DOHH2 (cell line): ENCODE results near the gene HMCN2.

Experiments used
- H3F3A ChIP-seq: fragments of 200-600 bp; sonication (generic), shearing (Covaris generic); 2 replicates; pipeline ENCODE4 v1.6.0; 2016; ENCODE audit warnings: antibody characterized with exemption, mild to moderate bottlenecking; ENCODE audit not compliant: control insufficient read depth, insufficient read depth
- H3K27ac ChIP-seq: fragments of 200-600 bp; sonication (generic); 2 replicates; pipeline ENCODE4 v1.5.1; 2014; ENCODE audit warnings: low read depth, mild to moderate bottlenecking, low read length, moderate library complexity
- H3K27me3 ChIP-seq: fragments of 200-600 bp; sonication (generic); 2 replicates; pipeline ENCODE4 v1.6.1; 2014; ENCODE audit warnings: mild to moderate bottlenecking, low read length, mixed read lengths; ENCODE audit not compliant: control insufficient read depth
- H3K36me3 ChIP-seq: fragments of 200-600 bp; sonication (generic); 2 replicates; pipeline ENCODE4 v1.6.1; 2014; ENCODE audit warnings: mild to moderate bottlenecking, low read length, moderate library complexity, mixed read lengths; ENCODE audit not compliant: control insufficient read depth
- H3K4me1 ChIP-seq: fragments of 200-600 bp; sonication (generic); 2 replicates; pipeline ENCODE4 v1.6.1; 2014; ENCODE audit warnings: mild to moderate bottlenecking, low read length, mixed read lengths; ENCODE audit not compliant: control insufficient read depth
- H3K4me2 ChIP-seq: fragments of 200-600 bp; sonication (generic); 2 replicates; pipeline ENCODE4 v1.6.0; 2014; ENCODE audit warnings: mild to moderate bottlenecking, low read length, moderate library complexity
- H3K4me3 ChIP-seq: fragments of 200-600 bp; sonication (generic); 2 replicates; pipeline ENCODE4 v1.5.1; 2014; ENCODE audit warnings: mild to moderate bottlenecking, low read length, mixed read lengths
- H3K79me2 ChIP-seq: fragments of 200-600 bp; sonication (generic); 2 replicates; pipeline ENCODE4 v1.6.1; 2014; ENCODE audit warnings: mild to moderate bottlenecking, low read length, mixed read lengths; ENCODE audit not compliant: control insufficient read depth
- H3K9me2 ChIP-seq: fragments of 200-600 bp; sonication (generic); replicated peaks from 2 replicates; pipeline ENCODE4 v1.6.1; 2014; ENCODE audit warnings: mild to moderate bottlenecking, low read length, mixed read lengths; ENCODE audit not compliant: control insufficient read depth
- H3K9me3 ChIP-seq: fragments of 200-600 bp; sonication (generic); 2 replicates; pipeline ENCODE4 v1.6.1; 2014; ENCODE audit warnings: antibody characterized with exemption, low read length, mixed read lengths; ENCODE audit not compliant: control insufficient read depth, insufficient read depth
- H4K20me1 ChIP-seq: fragments of 200-600 bp; sonication (generic); 2 replicates; pipeline ENCODE4 v1.6.0; 2014; ENCODE audit warnings: low read depth, mild to moderate bottlenecking, antibody characterized with exemption, low read length, moderate library complexity; ENCODE audit not compliant: control insufficient read depth, insufficient read depth
- CTCF ChIP-seq: fragments of 200-600 bp; sonication (generic); IDR thresholded peaks from one replicate; pipeline ENCODE4 v1.5.1; 2014; ENCODE audit warnings: antibody characterized with exemption, mild to moderate bottlenecking, low read depth, low read length; ENCODE audit not compliant: poor library complexity, severe bottlenecking
- EZH2phosphoT487 ChIP-seq: fragments of 200-600 bp; sonication (generic); IDR thresholded peaks from 2 replicates; pipeline ENCODE4 v1.6.1; 2017; ENCODE audit warnings: borderline replicate concordance, mild to moderate bottlenecking, antibody characterized with exemption, low read length, moderate library complexity, mixed read lengths

HMCN2 gene

GRCh38 chr9:130336027-130336610, 70.6 kb downstream of the HMCN2 start:
- Histone ChIP-seq H3K9me3 (no peaks in the 10 kb centered on the region), H3F3A (no peaks in the 10 kb centered on the region)

GRCh38 chr9:130336885-130337284, 71.3 kb downstream of the HMCN2 start:
- Histone ChIP-seq H4K20me1 (no peaks in the 10 kb centered on the region), H3K4me2 (no peak overlapping the region), H3K79me2 (no peaks in the 10 kb centered on the region), H3K9me2 (no peaks in the 10 kb centered on the region), H3K36me3 (no peaks in the 10 kb centered on the region), H3K27me3 (no peaks in the 10 kb centered on the region), H3F3A (no peaks in the 10 kb centered on the region), H3K9me3 (no peaks in the 10 kb centered on the region), H3K27ac (no peak overlapping the region), H3K4me3 (no peak overlapping the region), H3K4me1 (peaks cover 8% of the 10 kb centered on the region)
- TF ChIP-seq EZH2phosphoT487 (no peak), CTCF (no peak)

More at GRCh38 chr9:130336027-130336610, 70.6 kb downstream of the HMCN2 start:
- no peak overlapping the region for H3K4me2 ChIP-seq
- no peaks in the 10 kb centered on the region for H3K36me3 ChIP-seq
- no peaks in the 10 kb centered on the region for H4K20me1 ChIP-seq
- H3K79me2 ChIP-seq = no peaks in the 10 kb centered on the region
- no peaks in the 10 kb centered on the region for H3K9me2 ChIP-seq
- H3K27ac ChIP-seq = no peak overlapping the region
- H3K4me1 ChIP-seq = peaks cover 8% of the 10 kb centered on the region
- no peak overlapping the region for H3K4me3 ChIP-seq
- H3K27me3 ChIP-seq = no peaks in the 10 kb centered on the region
- TF ChIP-seq EZH2phosphoT487 = no peak
- no peak for TF ChIP-seq CTCF

GRCh38 chr9:130337318-130337717, 71.8 kb downstream of the HMCN2 start:
- Histone ChIP-seq H3K4me1 (peaks cover 8% of the 10 kb centered on the region), H3K36me3 (no peaks in the 10 kb centered on the region), H3K4me3 (no peak overlapping the region), H4K20me1 (no peaks in the 10 kb centered on the region), H3K27me3 (no peaks in the 10 kb centered on the region), H3F3A (no peaks in the 10 kb centered on the region), H3K9me3 (no peaks in the 10 kb centered on the region), H3K9me2 (no peaks in the 10 kb centered on the region), H3K27ac (no peak overlapping the region), H3K79me2 (no peaks in the 10 kb centered on the region), H3K4me2 (no peak overlapping the region)
- TF ChIP-seq EZH2phosphoT487 = no peak
- no peak for TF ChIP-seq CTCF
